Aorta (tissue), 5 donors: ENCODE results near the gene IFNB1. TPM values are rescaled to one million over a fixed set of nuclear protein-coding genes. Genes with fewer than 3 reads are reported as not detected.

Source experiments
- ATAC-seq: fragments of 200-7000 bp; cut with Tn5 transposase; one replicate; pipeline ENCODE4 v1.9.1; 2022; ENCODE audit warnings: moderate library complexity; ENCODE audit not compliant: low FRiP score
- DNase-seq, 2 donors: peaks; one replicate each; pipeline ENCODE4 v3.0.0-alpha.2; 2020
- H3K27ac ChIP-seq, 2 donors: one replicate each; pipeline ENCODE4 v1.5.1; 2013; ENCODE audit warnings: low read length in 2 of 2, mild to moderate bottlenecking in 2 of 2, moderate library complexity in 2 of 2, control low read depth in 1 of 2, inconsistent platforms in 1 of 2, low read depth in 1 of 2
- H3K27me3 ChIP-seq, 2 donors: one replicate each; pipeline ENCODE4 v1.6.1; 2013; ENCODE audit warnings: control low read depth in 1 of 2, low read length in 1 of 2, mild to moderate bottlenecking in 1 of 2, moderate library complexity in 1 of 2; ENCODE audit not compliant: insufficient read depth in 2 of 2, control insufficient read depth in 1 of 2
- H3K36me3 ChIP-seq, 2 donors: one replicate each; pipeline ENCODE4 v1.6.1; 2013; ENCODE audit warnings: control low read depth in 1 of 2, low read length in 1 of 2, mild to moderate bottlenecking in 1 of 2; ENCODE audit not compliant: insufficient read depth in 2 of 2, control insufficient read depth in 1 of 2
- H3K4me1 ChIP-seq, 2 donors: one replicate each; pipeline ENCODE4 v1.6.1; 2013; ENCODE audit warnings: low read length in 2 of 2, control low read depth in 1 of 2, mild to moderate bottlenecking in 1 of 2, moderate library complexity in 1 of 2; ENCODE audit not compliant: insufficient read depth in 2 of 2, control insufficient read depth in 1 of 2
- H3K4me3 ChIP-seq, 2 donors: one replicate each; pipeline ENCODE4 v1.5.1; 2013; ENCODE audit warnings: low read length in 2 of 2, control low read depth in 1 of 2, mild to moderate bottlenecking in 1 of 2
- H3K9me3 ChIP-seq: one replicate; pipeline ENCODE4 v1.6.1; 2013; ENCODE audit warnings: mild to moderate bottlenecking, low read length; ENCODE audit not compliant: control insufficient read depth
- WGBS, 2 donors: extraction: QIAGEN DNeasy Blood & Tissue Kit; methylation state at CpG; one replicate each; pipeline ENCODE4 v1.1.7; 2013; 5-methylcytosine and 5-hydroxymethylcytosine counted together
- intact Hi-C, 2 donors: fragments of 100-400 bp; cut with DNase I; formaldehyde crosslinking; loops; one replicate each; pipeline versions ENCODE4 v1.14.2 to v1.15.0; 2022
- polyA plus RNA-seq, 2 donors: library from polyadenylated mRNA; stranded (reverse); fragments of 200-250 nt; gene quantifications; one replicate each; pipeline ENCODE4 v1.2.3, GENCODE V29; 2013
- total RNA-seq, 2 donors: library from RNA; stranded (reverse); fragmentation: NEBNext Ultra II Directional; extraction: Animal tissue kit (Norgen Biotek cat#: 25700); gene quantifications; one replicate each; pipeline ENCODE4 v1.2.1, GENCODE V29; 2021
- donor health status: healthy with polysubstance abuse.
- donor health status: Bipolar disorder and iron deficiency.
- donor health status: DM: no; HTN: no; CAD: no.
- donor health status: DM: no; HTN: no; CAD: no.
- donor health status: DM: yes; HTN: yes; CAD: no.

The IFNB1 gene
- total and polyA plus RNA-seq, 4 donors = not detected

GRCh38 chr9:21081999-21082398 is 4.3 kb upstream of the IFNB1 start:
- DNase-seq (no peak), ATAC-seq (no peak)
- intact Hi-C loops = loop anchor here in 1 of 2 donors (10.0 kb wide), 1 partner anchor 97 kb away; no protein-coding TSS in a partner anchor
- Histone ChIP-seq H3K36me3 (no peaks in the 10 kb centered on the region), H3K27me3 (no peaks in the 10 kb centered on the region), H3K4me3 (no peak overlapping the region), H3K27ac (no peak overlapping the region), H3K4me1 (no peaks in the 10 kb centered on the region), H3K9me3 (no peaks in the 10 kb centered on the region)
- 52% methylated on average over 4 of the region's 4 CpGs for WGBS, 2 donors

GRCh38 chr9:21081451-21081850 is 3.7 kb upstream of the IFNB1 start:
- ATAC-seq (no peak), DNase-seq (no peak)
- Histone ChIP-seq H3K4me3 (no peak overlapping the region), H3K27ac (no peak overlapping the region), H3K4me1 (no peaks in the 10 kb centered on the region), H3K27me3 (no peaks in the 10 kb centered on the region), H3K9me3 (no peaks in the 10 kb centered on the region), H3K36me3 (no peaks in the 10 kb centered on the region)
- intact Hi-C loops = loop anchor here in 1 of 2 donors (10.0 kb wide), 1 partner anchor 97 kb away; no protein-coding TSS in a partner anchor
- 54 to 70% methylated on average over 2 of the region's 2 CpGs for WGBS, 2 donors

GRCh38 chr9:21080793-21081192 is 3.1 kb upstream of the IFNB1 start:
- DNase-seq (no peak), ATAC-seq (no peak)
- Histone ChIP-seq H3K36me3 (no peaks in the 10 kb centered on the region), H3K27me3 (no peaks in the 10 kb centered on the region), H3K27ac (no peak overlapping the region), H3K9me3 (no peaks in the 10 kb centered on the region), H3K4me3 (no peak overlapping the region), H3K4me1 (no peaks in the 10 kb centered on the region)
- intact Hi-C loops = loop anchor here in 1 of 2 donors (10.0 kb wide), 1 partner anchor 96 kb away; no protein-coding TSS in a partner anchor
- whole genome bisulfite sequencing, 2 donors = 98 to 100% methylated on average over 1 of the region's 1 CpG

- H3K4me3 ChIP-seq = no peak overlapping the region
- 86 to 96% methylated on average over 1 of the region's 1 CpG for WGBS, 2 donors
- H3K9me3 ChIP-seq = no peaks in the 10 kb centered on the region
- intact Hi-C loops = no loop called here
- H3K27me3 ChIP-seq = no peaks in the 10 kb centered on the region
- DNase-seq (no peak), ATAC-seq (no peak)
- H3K27ac ChIP-seq = no peak overlapping the region
- no peaks in the 10 kb centered on the region for H3K36me3 ChIP-seq
- no peaks in the 10 kb centered on the region for H3K4me1 ChIP-seq
Observed at GRCh38 chr9:21078702-21079101, 960 bp upstream of the IFNB1 start.

GRCh38 chr9:21075484-21075883 is 2.3 kb downstream of the IFNB1 start:
- DNase-seq = no peak
- H3K36me3 ChIP-seq = no peaks in the 10 kb centered on the region
- H3K9me3 ChIP-seq = no peaks in the 10 kb centered on the region
- H3K27ac ChIP-seq = no peak overlapping the region
- H3K4me3 ChIP-seq = no peak overlapping the region
- ATAC-seq = no peak
- no peaks in the 10 kb centered on the region for H3K4me1 ChIP-seq
- H3K27me3 ChIP-seq = no peaks in the 10 kb centered on the region
- WGBS, 2 donors = 79 to 80% methylated on average over 3 of the region's 3 CpGs
- intact Hi-C loops = no loop called here

- DNase-seq (no peak), ATAC-seq (no peak)
- intact Hi-C loops = no loop called here
- Histone ChIP-seq H3K27ac (no peak overlapping the region), H3K36me3 (no peaks in the 10 kb centered on the region), H3K4me3 (no peak overlapping the region), H3K4me1 (no peaks in the 10 kb centered on the region), H3K9me3 (no peaks in the 10 kb centered on the region), H3K27me3 (no peaks in the 10 kb centered on the region)
Observed at GRCh38 chr9:21070906-21071305, 6.8 kb downstream of the IFNB1 start.

- Histone ChIP-seq H3K9me3 (no peaks in the 10 kb centered on the region), H3K27me3 (no peaks in the 10 kb centered on the region), H3K4me1 (no peaks in the 10 kb centered on the region), H3K27ac (peak overlapping the region in 1 of 2 donors; percentile 85), H3K36me3 (no peaks in the 10 kb centered on the region), H3K4me3 (no peak overlapping the region)
- DNase-seq = peak in 1 of 2 donors; percentile 61
- ATAC-seq = peak; percentile 91
- 2 to 3% methylated on average over 4 of the region's 4 CpGs for WGBS, 2 donors
- intact Hi-C loops = no loop called here
Observed at GRCh38 chr9:21070171-21070571, 7.6 kb downstream of the IFNB1 start.

- DNase-seq (no peak), ATAC-seq (no peak)
- H3K4me3 ChIP-seq = no peak overlapping the region
- intact Hi-C loops = no loop called here
- no peaks in the 10 kb centered on the region for H3K9me3 ChIP-seq
- WGBS, 2 donors = 37 to 55% methylated on average over 2 of the region's 2 CpGs
- H3K27ac ChIP-seq = no peak overlapping the region
- no peaks in the 10 kb centered on the region for H3K27me3 ChIP-seq
- no peaks in the 10 kb centered on the region for H3K36me3 ChIP-seq
- no peaks in the 10 kb centered on the region for H3K4me1 ChIP-seq
Observed at GRCh38 chr9:21060919-21061561, 16.7 kb downstream of the IFNB1 start.

- ATAC-seq (no peak), DNase-seq (no peak)
- Histone ChIP-seq H3K27ac (no peak overlapping the region), H3K27me3 (no peaks in the 10 kb centered on the region), H3K4me3 (no peak overlapping the region), H3K36me3 (no peaks in the 10 kb centered on the region), H3K4me1 (no peaks in the 10 kb centered on the region), H3K9me3 (no peaks in the 10 kb centered on the region)
- intact Hi-C loops = no loop called here
- 56 to 67% methylated on average over 1 of the region's 1 CpG for WGBS, 2 donors
Observed at GRCh38 chr9:21056931-21057330, 20.8 kb downstream of the IFNB1 start.
